HepG2 (cell line): ENCODE results near the gene IGIP. TPM values are rescaled to one million over a fixed set of nuclear protein-coding genes. Genes with fewer than 3 reads are reported as not detected.

Experiments
- AGO2 ChIP-seq: fragments of 200-400 bp; formaldehyde crosslinking; optimal IDR thresholded peaks from 2 replicates; pipeline ENCODE3; 2017; ENCODE audit warnings: mild to moderate bottlenecking, low read depth, low read length, moderate library complexity
- HNF4G ChIP-seq, 2 experiments: sonication (generic) in 1 of 2; formaldehyde crosslinking in 1 of 2; IDR thresholded peaks; 2 replicates each; pipeline versions ENCODE4 v1.4.0 to v1.6.1; 2011 to 2020; ENCODE audit warnings: borderline replicate concordance in 2 of 2, low read depth in 2 of 2, mild to moderate bottlenecking in 2 of 2, low read length in 1 of 2, missing genetic modification reagents in 1 of 2, moderate library complexity in 1 of 2
- IKZF4 ChIP-seq: sonication (generic); formaldehyde crosslinking; IDR thresholded peaks from 2 replicates; pipeline ENCODE4 v1.5.1; 2020; ENCODE audit warnings: borderline replicate concordance, mild to moderate bottlenecking, low read depth, missing genetic modification reagents; ENCODE audit errors: not compliant biosample characterization
- NBN ChIP-seq: fragments of 450-650 bp; conservative IDR thresholded peaks from 2 replicates; pipeline ENCODE4 v1.6.1; 2017
- NR2C2 ChIP-seq: sonication (generic); formaldehyde crosslinking; IDR thresholded peaks from 2 replicates; pipeline ENCODE4 v1.4.0; 2020; ENCODE audit warnings: missing genetic modification reagents, mild to moderate bottlenecking, moderate library complexity, borderline replicate concordance
- PITX1 ChIP-seq: sonication (generic); formaldehyde crosslinking; IDR thresholded peaks from 2 replicates; pipeline ENCODE4 v1.5.1; 2020; ENCODE audit warnings: mild to moderate bottlenecking, missing genetic modification reagents
- ZNF326 ChIP-seq: sonication (generic); formaldehyde crosslinking; IDR thresholded peaks from 2 replicates; pipeline ENCODE4 v1.4.0; 2020; ENCODE audit warnings: missing genetic modification reagents, borderline replicate concordance
- ZNF552 ChIP-seq: sonication (generic); formaldehyde crosslinking; IDR thresholded peaks from 2 replicates; pipeline ENCODE4 v1.9.0; 2022; ENCODE audit warnings: missing genetic modification reagents, mild to moderate bottlenecking, borderline replicate concordance
- ZNF773 ChIP-seq: sonication (generic); formaldehyde crosslinking; IDR thresholded peaks from 2 replicates; pipeline ENCODE4 v1.4.0; 2020; ENCODE audit warnings: missing genetic modification reagents, borderline replicate concordance
- ZSCAN12 ChIP-seq: sonication (generic); formaldehyde crosslinking; IDR thresholded peaks from 2 replicates; pipeline ENCODE4 v1.9.0; 2021; ENCODE audit warnings: mild to moderate bottlenecking, missing genetic modification reagents
- polyA plus RNA-seq, 8 experiments: library from polyadenylated mRNA; depleted of rRNA in 3 of 8; stranded (reverse) in 7 of 8; unstranded in 1 of 8; fragments of >200 nt; fragmentation: Illumina TruSeq in 4 of 8; extraction: Trizol in 4 of 8; gene quantifications; 2 replicates each; pipeline versions ENCODE4 v1.2.1 to v1.2.3, GENCODE V29; 2011 to 2016; ENCODE audit warnings: low read depth in 4 of 8, missing spikeins in 1 of 8, mixed read lengths in 1 of 8; ENCODE audit not compliant: insufficient read depth in 1 of 8
- total RNA-seq, 5 experiments: library from RNA; depleted of rRNA; stranded (reverse); fragments of >200 nt; fragmentation: Illumina TruSeq; extraction: Trizol; gene quantifications; 2 replicates each; pipeline ENCODE4 v1.2.3, GENCODE V29; 2016; ENCODE audit warnings: low read depth in 1 of 5
- TF ChIP-seq, protein P1 (sequence below): IDR thresholded peaks from 2 replicates; pipeline ENCODE4 v1.6.1; 2016; ENCODE audit warnings: low read depth, borderline replicate concordance
- TF ChIP-seq, protein P2 (sequence below): sonication (generic); formaldehyde crosslinking; IDR thresholded peaks from 2 replicates; pipeline ENCODE4 v1.4.0; 2020; ENCODE audit warnings: missing genetic modification reagents
- TF ChIP-seq, protein P3 (sequence below), 2 experiments: sonication (generic) in 1 of 2; formaldehyde crosslinking in 1 of 2; IDR thresholded peaks; 2 replicates each; pipeline versions ENCODE4 v1.4.0 to v1.6.1; 2018 to 2020; ENCODE audit warnings: missing genetic modification reagents in 2 of 2, borderline replicate concordance in 1 of 2, low read depth in 1 of 2, mild to moderate bottlenecking in 1 of 2, missing biosample characterization in 1 of 2
- TF ChIP-seq, protein P4 (sequence below): sonication (generic); formaldehyde crosslinking; IDR thresholded peaks from 2 replicates; pipeline ENCODE4 v1.5.0; 2020; ENCODE audit warnings: mild to moderate bottlenecking, missing genetic modification reagents
- TF ChIP-seq, protein P5 (sequence below): sonication (generic); formaldehyde crosslinking; IDR thresholded peaks from 2 replicates; pipeline ENCODE4 v1.5.1; 2020; ENCODE audit warnings: mild to moderate bottlenecking, missing genetic modification reagents, borderline replicate concordance

Gene IGIP
- total and polyA plus RNA-seq, 2 of the 13 experiments (the other 11 are each of a cell fraction or from before 2014, with no cell fraction given), result 1.7 to 2.1 TPM

DNA sequence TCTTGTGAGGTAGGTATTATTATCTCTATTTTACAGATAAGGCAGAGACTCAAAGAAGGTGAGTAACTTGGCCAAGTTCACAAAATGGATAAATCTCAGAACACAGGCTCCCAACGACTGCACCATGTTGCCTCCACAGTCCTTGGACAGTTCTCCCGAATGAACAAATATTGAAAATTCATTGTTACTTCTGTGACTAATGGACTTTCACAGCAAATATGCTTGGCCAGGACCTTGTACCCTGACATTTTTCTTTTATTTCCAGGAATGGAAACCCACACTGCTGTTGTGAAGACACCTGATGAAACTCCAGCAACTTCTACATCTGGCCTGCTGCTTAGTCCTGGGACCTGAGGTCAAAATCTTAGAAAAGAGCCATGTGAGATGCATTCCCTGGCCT, 46.7 kb downstream of the IGIP start (continued):
- TF ChIP-seq HNF4G (IDR thresholded peaks at IDR 0.05; ENCODE audit: borderline replicate concordance, low read depth, low read length), result peak; percentile 42; the same call in 1 of the 2 replicates
- no peak for TF ChIP-seq HNF4G (CRISPR knock-in tag; IDR thresholded peaks at IDR 0.05; ENCODE audit: borderline replicate concordance, low read depth)
- no peak for TF ChIP-seq ZNF552 (CRISPR knock-in tag)
- TF ChIP-seq IKZF4 (CRISPR knock-in tag), result no peak
- TF ChIP-seq, protein P1, sequence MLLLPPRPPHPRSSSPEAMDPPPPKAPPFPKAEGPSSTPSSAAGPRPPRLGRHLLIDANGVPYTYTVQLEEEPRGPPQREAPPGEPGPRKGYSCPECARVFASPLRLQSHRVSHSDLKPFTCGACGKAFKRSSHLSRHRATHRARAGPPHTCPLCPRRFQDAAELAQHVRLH, result no peak; the same call in 1 of the 2 replicates
- TF ChIP-seq ZNF773, result no peak
- no peak for TF ChIP-seq PITX1 (CRISPR knock-in tag)
- TF ChIP-seq, protein P2, sequence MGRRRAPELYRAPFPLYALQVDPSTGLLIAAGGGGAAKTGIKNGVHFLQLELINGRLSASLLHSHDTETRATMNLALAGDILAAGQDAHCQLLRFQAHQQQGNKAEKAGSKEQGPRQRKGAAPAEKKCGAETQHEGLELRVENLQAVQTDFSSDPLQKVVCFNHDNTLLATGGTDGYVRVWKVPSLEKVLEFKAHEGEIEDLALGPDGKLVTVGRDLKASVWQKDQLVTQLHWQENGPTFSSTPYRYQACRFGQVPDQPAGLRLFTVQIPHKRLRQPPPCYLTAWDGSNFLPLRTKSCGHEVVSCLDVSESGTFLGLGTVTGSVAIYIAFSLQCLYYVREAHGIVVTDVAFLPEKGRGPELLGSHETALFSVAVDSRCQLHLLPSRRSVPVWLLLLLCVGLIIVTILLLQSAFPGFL (CRISPR knock-in tag), result no peak
- no peak for TF ChIP-seq NBN
- TF ChIP-seq NR2C2 (CRISPR knock-in tag), result no peak
- TF ChIP-seq, protein P3, sequence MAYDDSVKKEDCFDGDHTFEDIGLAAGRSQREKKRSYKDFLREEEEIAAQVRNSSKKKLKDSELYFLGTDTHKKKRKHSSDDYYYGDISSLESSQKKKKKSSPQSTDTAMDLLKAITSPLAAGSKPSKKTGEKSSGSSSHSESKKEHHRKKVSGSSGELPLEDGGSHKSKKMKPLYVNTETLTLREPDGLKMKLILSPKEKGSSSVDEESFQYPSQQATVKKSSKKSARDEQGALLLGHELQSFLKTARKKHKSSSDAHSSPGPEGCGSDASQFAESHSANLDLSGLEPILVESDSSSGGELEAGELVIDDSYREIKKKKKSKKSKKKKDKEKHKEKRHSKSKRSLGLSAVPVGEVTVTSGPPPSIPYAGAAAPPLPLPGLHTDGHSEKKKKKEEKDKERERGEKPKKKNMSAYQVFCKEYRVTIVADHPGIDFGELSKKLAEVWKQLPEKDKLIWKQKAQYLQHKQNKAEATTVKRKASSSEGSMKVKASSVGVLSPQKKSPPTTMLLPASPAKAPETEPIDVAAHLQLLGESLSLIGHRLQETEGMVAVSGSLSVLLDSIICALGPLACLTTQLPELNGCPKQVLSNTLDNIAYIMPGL (CRISPR knock-in tag; IDR thresholded peaks at IDR 0.05; ENCODE audit: borderline replicate concordance in 1 of 2, low read depth in 1 of 2), result 0 out of 4 replicates have a peak, but pooled peaks of 1 of the 2 experiments have one; percentile 27
- TF ChIP-seq, protein P4, sequence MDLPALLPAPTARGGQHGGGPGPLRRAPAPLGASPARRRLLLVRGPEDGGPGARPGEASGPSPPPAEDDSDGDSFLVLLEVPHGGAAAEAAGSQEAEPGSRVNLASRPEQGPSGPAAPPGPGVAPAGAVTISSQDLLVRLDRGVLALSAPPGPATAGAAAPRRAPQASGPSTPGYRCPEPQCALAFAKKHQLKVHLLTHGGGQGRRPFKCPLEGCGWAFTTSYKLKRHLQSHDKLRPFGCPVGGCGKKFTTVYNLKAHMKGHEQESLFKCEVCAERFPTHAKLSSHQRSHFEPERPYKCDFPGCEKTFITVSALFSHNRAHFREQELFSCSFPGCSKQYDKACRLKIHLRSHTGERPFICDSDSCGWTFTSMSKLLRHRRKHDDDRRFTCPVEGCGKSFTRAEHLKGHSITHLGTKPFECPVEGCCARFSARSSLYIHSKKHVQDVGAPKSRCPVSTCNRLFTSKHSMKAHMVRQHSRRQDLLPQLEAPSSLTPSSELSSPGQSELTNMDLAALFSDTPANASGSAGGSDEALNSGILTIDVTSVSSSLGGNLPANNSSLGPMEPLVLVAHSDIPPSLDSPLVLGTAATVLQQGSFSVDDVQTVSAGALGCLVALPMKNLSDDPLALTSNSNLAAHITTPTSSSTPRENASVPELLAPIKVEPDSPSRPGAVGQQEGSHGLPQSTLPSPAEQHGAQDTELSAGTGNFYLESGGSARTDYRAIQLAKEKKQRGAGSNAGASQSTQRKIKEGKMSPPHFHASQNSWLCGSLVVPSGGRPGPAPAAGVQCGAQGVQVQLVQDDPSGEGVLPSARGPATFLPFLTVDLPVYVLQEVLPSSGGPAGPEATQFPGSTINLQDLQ (CRISPR knock-in tag), result no peak
- TF ChIP-seq, protein P5, sequence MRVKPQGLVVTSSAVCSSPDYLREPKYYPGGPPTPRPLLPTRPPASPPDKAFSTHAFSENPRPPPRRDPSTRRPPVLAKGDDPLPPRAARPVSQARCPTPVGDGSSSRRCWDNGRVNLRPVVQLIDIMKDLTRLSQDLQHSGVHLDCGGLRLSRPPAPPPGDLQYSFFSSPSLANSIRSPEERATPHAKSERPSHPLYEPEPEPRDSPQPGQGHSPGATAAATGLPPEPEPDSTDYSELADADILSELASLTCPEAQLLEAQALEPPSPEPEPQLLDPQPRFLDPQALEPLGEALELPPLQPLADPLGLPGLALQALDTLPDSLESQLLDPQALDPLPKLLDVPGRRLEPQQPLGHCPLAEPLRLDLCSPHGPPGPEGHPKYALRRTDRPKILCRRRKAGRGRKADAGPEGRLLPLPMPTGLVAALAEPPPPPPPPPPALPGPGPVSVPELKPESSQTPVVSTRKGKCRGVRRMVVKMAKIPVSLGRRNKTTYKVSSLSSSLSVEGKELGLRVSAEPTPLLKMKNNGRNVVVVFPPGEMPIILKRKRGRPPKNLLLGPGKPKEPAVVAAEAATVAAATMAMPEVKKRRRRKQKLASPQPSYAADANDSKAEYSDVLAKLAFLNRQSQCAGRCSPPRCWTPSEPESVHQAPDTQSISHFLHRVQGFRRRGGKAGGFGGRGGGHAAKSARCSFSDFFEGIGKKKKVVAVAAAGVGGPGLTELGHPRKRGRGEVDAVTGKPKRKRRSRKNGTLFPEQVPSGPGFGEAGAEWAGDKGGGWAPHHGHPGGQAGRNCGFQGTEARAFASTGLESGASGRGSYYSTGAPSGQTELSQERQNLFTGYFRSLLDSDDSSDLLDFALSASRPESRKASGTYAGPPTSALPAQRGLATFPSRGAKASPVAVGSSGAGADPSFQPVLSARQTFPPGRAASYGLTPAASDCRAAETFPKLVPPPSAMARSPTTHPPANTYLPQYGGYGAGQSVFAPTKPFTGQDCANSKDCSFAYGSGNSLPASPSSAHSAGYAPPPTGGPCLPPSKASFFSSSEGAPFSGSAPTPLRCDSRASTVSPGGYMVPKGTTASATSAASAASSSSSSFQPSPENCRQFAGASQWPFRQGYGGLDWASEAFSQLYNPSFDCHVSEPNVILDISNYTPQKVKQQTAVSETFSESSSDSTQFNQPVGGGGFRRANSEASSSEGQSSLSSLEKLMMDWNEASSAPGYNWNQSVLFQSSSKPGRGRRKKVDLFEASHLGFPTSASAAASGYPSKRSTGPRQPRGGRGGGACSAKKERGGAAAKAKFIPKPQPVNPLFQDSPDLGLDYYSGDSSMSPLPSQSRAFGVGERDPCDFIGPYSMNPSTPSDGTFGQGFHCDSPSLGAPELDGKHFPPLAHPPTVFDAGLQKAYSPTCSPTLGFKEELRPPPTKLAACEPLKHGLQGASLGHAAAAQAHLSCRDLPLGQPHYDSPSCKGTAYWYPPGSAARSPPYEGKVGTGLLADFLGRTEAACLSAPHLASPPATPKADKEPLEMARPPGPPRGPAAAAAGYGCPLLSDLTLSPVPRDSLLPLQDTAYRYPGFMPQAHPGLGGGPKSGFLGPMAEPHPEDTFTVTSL (CRISPR knock-in tag), result peak; percentile 53; the same call in 1 of the 2 replicates
- TF ChIP-seq ZSCAN12 (CRISPR knock-in tag), result no peak
- TF ChIP-seq AGO2, result no peak
- no peak for TF ChIP-seq ZNF326 (CRISPR knock-in tag)
